Measurements from ENCODE around the gene DRD4. TPM values are rescaled to one million over a fixed set of nuclear protein-coding genes. Genes with fewer than 3 reads are reported as not detected.
"Not testable (repeated sequence)": the region's sequence is repeated elsewhere in the genome, so short reads cannot be mapped to it uniquely, and the experiment has no call there.

DRD4 gene
- total and polyA plus RNA-seq, 2 donors (not counting 1 experiment from before 2014, with no cell fraction given) = not detected

GRCh38 chr11:653837-654236 lies 16.8 kb downstream of the DRD4 start:
- H3K4me2 ChIP-seq (replicated peaks; ENCODE audit: low read depth, low read length, poor library complexity, severe bottlenecking) = no peak overlapping the region
- no peaks in the 10 kb centered on the region for H3K9me3 ChIP-seq (ENCODE audit: control extremely low read depth in 1 of 3, control insufficient read depth in 2 of 3, insufficient read depth in 1 of 3, low read length in 2 of 3)
- H3K9ac ChIP-seq (ENCODE audit: low read length) = no peak overlapping the region
- no peaks in the 10 kb centered on the region for H4K20me1 ChIP-seq (ENCODE audit: control insufficient read depth, insufficient read depth, low read length, poor library complexity, severe bottlenecking)
- intact Hi-C loops (cut with micrococcal nuclease) = no loop called here
- Mint-ChIP-seq H3K4me1 (no peaks in the 10 kb centered on the region), H3K9me3 (ENCODE audit: insufficient read depth) (no peaks in the 10 kb centered on the region), H3K27me3 (no peaks in the 10 kb centered on the region), H3K4me3 (no peak overlapping the region), H3K27ac (no peak overlapping the region)
- POLR2A ChIA-PET = interaction anchor here (0.7 kb wide), 1 partner anchor 95 kb away, joined by 5 read pairs; no protein-coding TSS in a partner anchor
- ATAC-seq (ENCODE audit: low read depth) (no peak), DNase-seq (no peak)
- no peak overlapping the region for H3K4me3 ChIP-seq (ENCODE audit: control extremely low read depth in 1 of 5, extremely low read depth in 1 of 5, insufficient read depth in 1 of 5, low read depth in 2 of 5, low read length in 4 of 5)
- no peak overlapping the region for H2AFZ ChIP-seq (ENCODE audit: insufficient read depth, low read depth, low read length, poor library complexity, severe bottlenecking)
- no peaks in the 10 kb centered on the region for H3K27me3 ChIP-seq (replicated peaks in 1 of 4; ENCODE audit: control extremely low read depth in 1 of 4, control insufficient read depth in 3 of 4, insufficient read depth in 4 of 4, low read length in 3 of 4)
- H3K4me1 ChIP-seq (ENCODE audit: control insufficient read depth in 2 of 2, insufficient read depth in 2 of 2, low read length in 2 of 2) = no peaks in the 10 kb centered on the region
- peaks cover 4% of the 10 kb centered on the region for H3K79me2 ChIP-seq (ENCODE audit: control insufficient read depth, insufficient read depth, low read length)
- CTCF ChIA-PET = interaction anchor here (0.5 kb wide), 1 partner anchor 16 kb away, joined by 3 read pairs; no protein-coding TSS in a partner anchor
- 97% methylated on average over 12 of the region's 15 CpGs for WGBS (ENCODE audit: insufficient coverage)
- peaks cover 0 to 18% of the 10 kb centered on the region in 2 experiments for H3K36me3 ChIP-seq (replicated peaks in 1 of 2; ENCODE audit: control extremely low read depth in 1 of 2, control insufficient read depth in 1 of 2, extremely low read depth in 1 of 2, insufficient read depth in 2 of 2, low read length in 1 of 2)
- no peak for TF ChIP-seq EZH2 (IDR thresholded peaks at IDR 0.05; ENCODE audit: borderline replicate concordance, insufficient read depth, low read depth, low read length, poor library complexity, severe bottlenecking)
- H3K27ac ChIP-seq (ENCODE audit: low read length in 2 of 2) = no peak overlapping the region

- H3K9ac ChIP-seq (ENCODE audit: low read length); H3K4me2 ChIP-seq (replicated peaks; ENCODE audit: low read depth, low read length, poor library complexity, severe bottlenecking); H3K9me3 ChIP-seq (ENCODE audit: control extremely low read depth in 1 of 3, control insufficient read depth in 2 of 3, insufficient read depth in 1 of 3, low read length in 2 of 3); DNase-seq; H3K4me1 ChIP-seq (ENCODE audit: control insufficient read depth in 2 of 2, insufficient read depth in 2 of 2, low read length in 2 of 2); H3K4me3 Mint-ChIP-seq; H3K27ac Mint-ChIP-seq; H3K4me1 Mint-ChIP-seq; H3K27ac ChIP-seq (ENCODE audit: low read length in 2 of 2); H2AFZ ChIP-seq (ENCODE audit: insufficient read depth, low read depth, low read length, poor library complexity, severe bottlenecking); H3K27me3 Mint-ChIP-seq; H3K79me2 ChIP-seq (ENCODE audit: control insufficient read depth, insufficient read depth, low read length); H4K20me1 ChIP-seq (ENCODE audit: control insufficient read depth, insufficient read depth, low read length, poor library complexity, severe bottlenecking); H3K4me3 ChIP-seq (ENCODE audit: control extremely low read depth in 1 of 5, extremely low read depth in 1 of 5, insufficient read depth in 1 of 5, low read depth in 2 of 5, low read length in 4 of 5); ATAC-seq (ENCODE audit: low read depth); H3K27me3 ChIP-seq (replicated peaks in 1 of 4; ENCODE audit: control extremely low read depth in 1 of 4, control insufficient read depth in 3 of 4, insufficient read depth in 4 of 4, low read length in 3 of 4); intact Hi-C loops (cut with micrococcal nuclease); H3K9me3 Mint-ChIP-seq (ENCODE audit: insufficient read depth): not testable (repeated sequence)
- peaks cover 0 to 20% of the 10 kb centered on the region in 2 experiments for H3K36me3 ChIP-seq (replicated peaks in 1 of 2; ENCODE audit: control extremely low read depth in 1 of 2, control insufficient read depth in 1 of 2, extremely low read depth in 1 of 2, insufficient read depth in 2 of 2, low read length in 1 of 2)
- POLR2A ChIA-PET = interaction anchor here (0.7 kb wide), 1 partner anchor 96 kb away, joined by 5 read pairs; no protein-coding TSS in a partner anchor
- 92% methylated on average over 5 of the region's 12 CpGs for WGBS (ENCODE audit: insufficient coverage)
- CTCF ChIA-PET = interaction anchor here (0.5 to 0.6 kb wide), 2 partner anchors 15 to 1117 kb away, joined by 3 to 4 read pairs; no protein-coding TSS in a partner anchor
Measured at GRCh38 chr11:654444-654843, 17.4 kb downstream of the DRD4 start.

Measured in B cell (primary cell).